HTERT RPE-1 (cell line): ENCODE data around the gene MIS18BP1.
"Not testable (repeated sequence)": the region's sequence is repeated elsewhere in the genome, so short reads cannot be mapped to it uniquely, and the experiment has no call there.

Source experiments
- in situ Hi-C: fragments of 300-500 bp; cut with MboI; formaldehyde crosslinking; loops from 4 replicates; pipeline ENCODE4 v1.14.3; 2020; ENCODE audit warnings: low sequenced_read_pairs

MIS18BP1 gene

GRCh38 chr14:45246691-45247090 is 6.3 kb downstream of the MIS18BP1 start:
- in situ Hi-C loops: no loop called here

- in situ Hi-C loops: no loop called here
Measured at GRCh38 chr14:45246151-45246550, 6.9 kb downstream of the MIS18BP1 start.

GRCh38 chr14:45242706-45243105 is 10.3 kb downstream of the MIS18BP1 start:
- in situ Hi-C loops: no loop called here

- in situ Hi-C loops: no loop called here
Measured at GRCh38 chr14:45238988-45239387, 14.0 kb downstream of the MIS18BP1 start.

- in situ Hi-C loops: no loop called here
Measured at GRCh38 chr14:45227566-45227965, 25.4 kb downstream of the MIS18BP1 start.

GRCh38 chr14:45222485-45223262 is 30.3 kb downstream of the MIS18BP1 start:
- in situ Hi-C loops: no loop called here

- in situ Hi-C loops: not testable (repeated sequence)
Measured at GRCh38 chr14:45214341-45214740, 38.7 kb downstream of the MIS18BP1 start.

- in situ Hi-C loops: not testable (repeated sequence)
Measured at GRCh38 chr14:45213716-45214115, 39.3 kb downstream of the MIS18BP1 start.

- in situ Hi-C loops: no loop called here
Measured at GRCh38 chr14:45212231-45212630, 40.8 kb downstream of the MIS18BP1 start.

- in situ Hi-C loops: no loop called here
Measured at GRCh38 chr14:45211295-45211694, 41.7 kb downstream of the MIS18BP1 start.

GRCh38 chr14:45210159-45210558 is 42.8 kb downstream of the MIS18BP1 start:
- in situ Hi-C loops: no loop called here

- in situ Hi-C loops: no loop called here
Measured at GRCh38 chr14:45204241-45204640, 48.8 kb downstream of the MIS18BP1 start.

- in situ Hi-C loops: no loop called here
Measured at GRCh38 chr14:45201905-45202304, 51.1 kb downstream of the MIS18BP1 start.

- in situ Hi-C loops: no loop called here
Measured at GRCh38 chr14:45199230-45199629, 53.8 kb downstream of the MIS18BP1 start.

- in situ Hi-C loops: no loop called here
Measured at GRCh38 chr14:45198551-45198950, 54.5 kb downstream of the MIS18BP1 start.

GRCh38 chr14:45194964-45195363 is 58.0 kb downstream of the MIS18BP1 start:
- in situ Hi-C loops: no loop called here

GRCh38 chr14:45185100-45185814 is 67.7 kb downstream of the MIS18BP1 start:
- in situ Hi-C loops: no loop called here

- in situ Hi-C loops: no loop called here
Measured at GRCh38 chr14:45181806-45182205, 71.2 kb downstream of the MIS18BP1 start.

- in situ Hi-C loops: no loop called here
Measured at GRCh38 chr14:45181329-45181728, 71.7 kb downstream of the MIS18BP1 start.

GRCh38 chr14:45177076-45177475 is 75.9 kb downstream of the MIS18BP1 start:
- in situ Hi-C loops: no loop called here

- in situ Hi-C loops: no loop called here
Measured at GRCh38 chr14:45169906-45170305, 83.1 kb downstream of the MIS18BP1 start.

GRCh38 chr14:45156067-45156466 is 96.9 kb downstream of the MIS18BP1 start:
- in situ Hi-C loops: no loop called here
